AG04449 (cell line): ENCODE measurements around the gene NGF.
"Not testable (repeated sequence)": the region's sequence is repeated elsewhere in the genome, so short reads cannot be mapped to it uniquely, and the experiment has no call there.

Experiments used
- CTCF ChIA-PET: fragments of 350-600 bp; formaldehyde crosslinking; extraction: SDS; loops from one replicate; lab custom pipeline; 2021; ENCODE audit warnings: antibody characterized with exemption; lab: Yijun Ruan, JAX
- POLR2A ChIA-PET: fragments of 400-600, 350-600 bp; formaldehyde crosslinking; extraction: SDS; loops from one replicate; lab custom pipeline; 2020; ENCODE audit warnings: antibody characterized with exemption, inconsistent platforms; lab: Yijun Ruan, JAX
- DNase-seq: peaks from one replicate; pipeline ENCODE4 v3.0.0-alpha.2; 2010; ENCODE audit warnings: low read depth, low spot score
- H3K4me3 ChIP-seq: 2 replicates; pipeline ENCODE4 v1.5.1; 2011; ENCODE audit warnings: low read depth, mild to moderate bottlenecking, control low read depth, low read length
- CTCF ChIP-seq: IDR thresholded peaks from one replicate; pipeline ENCODE4 v1.5.1; 2011; ENCODE audit warnings: mild to moderate bottlenecking, moderate library complexity, low read length, control low read depth, inconsistent platforms; ENCODE audit not compliant: insufficient read depth; ENCODE audit errors: missing control alignments

Gene NGF

GRCh38 chr1:115337633-115338456, at the start of gene NGF:
Gene NGF (minus strand): TSS chr1:115338249. CDS start chr1:115286795, 51,454 bp downstream.
- no peak for TF ChIP-seq CTCF
- ChIA-PET POLR2A (interaction anchor here (0.6 to 2.8 kb wide), 14 partner anchors 8 to 257 kb away, joined by 3 to 11 read pairs (median 4); no protein-coding TSS in a partner anchor), CTCF (interaction anchor here (0.5 to 2.3 kb wide), 10 partner anchors 15 to 434 kb away, joined by 3 to 12 read pairs (median 4); no protein-coding TSS in a partner anchor)
- peak within 1 kb of the TSS; percentile 99 for H3K4me3 ChIP-seq
- no peak for DNase-seq

- POLR2A ChIA-PET, CTCF ChIA-PET, DNase-seq, H3K4me3 ChIP-seq: not testable (repeated sequence)
Observed at GRCh38 chr1:115383455-115383854, 45.4 kb upstream of the NGF start.

DNA sequence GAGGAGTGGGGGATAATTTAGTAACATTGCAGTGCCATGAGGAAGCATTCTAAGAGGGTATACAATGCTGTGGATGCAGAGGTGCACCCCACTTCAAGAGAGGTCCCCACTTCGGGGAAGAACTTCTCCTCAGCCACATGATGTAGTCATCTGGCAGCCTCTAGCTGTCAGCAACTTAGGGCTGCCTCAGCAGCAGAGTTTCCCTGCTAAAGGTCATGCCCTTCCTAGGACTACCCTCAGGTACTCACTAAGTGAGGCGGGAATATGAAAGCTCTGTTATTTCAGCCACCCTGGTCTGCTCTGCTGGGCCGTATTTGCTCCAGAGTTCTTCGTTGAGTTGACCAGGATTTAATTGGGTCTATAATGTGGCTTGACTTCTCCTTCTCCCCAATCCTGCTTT, 41.9 kb upstream of the NGF start:
- H3K4me3 ChIP-seq = no peak overlapping the region
- ChIA-PET POLR2A (no interaction called here), CTCF (interaction anchor here (0.6 kb wide), 1 partner anchor 23 kb away, joined by 3 read pairs; no protein-coding TSS in a partner anchor)
- DNase-seq = no peak
- TF ChIP-seq CTCF = no peak

- CTCF ChIA-PET = interaction anchor here (1.2 to 1.5 kb wide), 2 partner anchors 13 to 38 kb away, joined by 3 read pairs; no protein-coding TSS in a partner anchor
Observed at GRCh38 chr1:115377411-115377810, 39.4 kb upstream of the NGF start.

DNA sequence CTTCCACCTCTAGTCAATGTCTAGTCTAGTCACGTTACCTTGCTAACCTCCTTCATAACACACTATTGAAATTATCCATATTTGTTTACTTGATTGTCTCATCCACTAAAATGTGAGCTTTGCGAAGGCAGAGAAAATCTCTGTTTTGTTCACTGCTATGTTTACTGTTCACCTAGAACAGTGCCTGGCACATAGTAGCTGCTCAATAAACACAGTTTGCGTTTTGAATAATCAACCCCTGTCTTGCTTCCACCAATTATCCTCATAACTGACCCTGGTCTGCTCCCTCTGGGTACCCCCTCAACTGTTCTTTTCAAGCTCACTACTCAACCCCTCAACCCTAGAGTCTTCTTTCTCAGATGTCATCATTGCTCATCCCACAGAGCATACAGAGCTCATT, 36.5 kb upstream of the NGF start:
- no peak for DNase-seq
- CTCF ChIA-PET = interaction anchor here (1.5 kb wide), 1 partner anchor 10 kb away, joined by 3 read pairs; no protein-coding TSS in a partner anchor
- no peak for TF ChIP-seq CTCF
- POLR2A ChIA-PET = interaction anchor here (2.4 kb wide), 1 partner anchor 37 kb away, joined by 7 read pairs; the partner anchor contains the start of gene NGF
- H3K4me3 ChIP-seq = no peak overlapping the region

More at GRCh38 chr1:115377411-115377810, 39.4 kb upstream of the NGF start:
- H3K4me3 ChIP-seq = no peak overlapping the region
- TF ChIP-seq CTCF = no peak
- DNase-seq = no peak
- POLR2A ChIA-PET = interaction anchor here (0.6 kb wide), 1 partner anchor 49 kb away, joined by 4 read pairs; no protein-coding TSS in a partner anchor

GRCh38 chr1:115373305-115373704, 35.3 kb upstream of the NGF start:
- no peak overlapping the region for H3K4me3 ChIP-seq
- POLR2A ChIA-PET = interaction anchor here (0.6 to 2.4 kb wide), 3 partner anchors 9 to 142 kb away, joined by 3 to 7 read pairs (median 3); partner anchors contain the start of gene NGF
- CTCF ChIA-PET = no interaction called here
- DNase-seq = peak; percentile 68
- TF ChIP-seq CTCF = no peak
